Mesodermal cell (in vitro differentiated cells): ENCODE data around the gene CKAP2L.
"Not testable (repeated sequence)": the region's sequence is repeated elsewhere in the genome, so short reads cannot be mapped to it uniquely, and the experiment has no call there.

Experiments used
- H3K27ac ChIP-seq: 2 replicates; pipeline ENCODE4 v1.7.0; 2013; ENCODE audit warnings: mild to moderate bottlenecking, low read depth, low read length, moderate library complexity; ENCODE audit not compliant: severe bottlenecking
- H3K36me3 ChIP-seq: 2 replicates; pipeline ENCODE4 v1.7.1; 2013; ENCODE audit warnings: mild to moderate bottlenecking, low read length, moderate library complexity; ENCODE audit not compliant: control insufficient read depth, insufficient read depth
- H3K4me1 ChIP-seq: one replicate; pipeline ENCODE4 v1.7.1; 2013; ENCODE audit warnings: mild to moderate bottlenecking, low read length; ENCODE audit not compliant: insufficient read depth, control insufficient read depth, poor library complexity, severe bottlenecking
- H3K4me3 ChIP-seq: 2 replicates; pipeline ENCODE4 v1.7.0; 2013; ENCODE audit warnings: low read length, control low read depth, mild to moderate bottlenecking; ENCODE audit not compliant: insufficient read depth, poor library complexity, severe bottlenecking; ENCODE audit errors: extremely low read depth
- H3K9me3 ChIP-seq: 2 replicates; pipeline ENCODE4 v1.7.1; 2013; ENCODE audit warnings: mild to moderate bottlenecking, low read length, moderate library complexity; ENCODE audit not compliant: control insufficient read depth
- WGBS, 2 experiments: methylation state at CpG; one replicate each; pipeline ENCODE4 v1.1.5; 2013; ENCODE audit warnings: missing lambda C conversion rate in 2 of 2; ENCODE audit not compliant: insufficient coverage in 2 of 2; 5-methylcytosine and 5-hydroxymethylcytosine counted together

The CKAP2L gene

DNA sequence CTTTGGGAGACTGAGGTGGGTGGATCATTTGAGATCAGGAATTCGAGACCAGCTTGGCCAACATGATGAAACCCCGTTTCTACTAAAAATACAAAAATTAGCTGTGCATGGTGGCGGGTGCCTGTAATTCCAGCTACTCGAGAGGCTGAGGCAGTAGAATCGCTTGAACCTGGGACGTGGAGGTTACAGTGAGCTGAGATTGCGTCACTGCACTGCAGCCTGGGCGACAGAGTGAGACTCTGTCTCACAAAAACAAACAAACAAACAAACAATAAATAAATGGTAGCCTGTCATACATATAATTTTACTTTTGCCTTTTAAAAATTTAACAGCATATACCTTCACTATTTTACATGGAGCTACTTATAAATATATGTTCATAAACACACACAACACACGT is 57.5 kb downstream of the CKAP2L start:
- H3K4me3 ChIP-seq, H3K9me3 ChIP-seq, H3K27ac ChIP-seq, H3K36me3 ChIP-seq: not testable (repeated sequence)
- WGBS, 2 experiments, result 85 to 95% methylated on average over 5 to 7 of the region's 9 CpGs
- H3K4me1 ChIP-seq, result peaks cover 21% of the 10 kb centered on the region

DNA sequence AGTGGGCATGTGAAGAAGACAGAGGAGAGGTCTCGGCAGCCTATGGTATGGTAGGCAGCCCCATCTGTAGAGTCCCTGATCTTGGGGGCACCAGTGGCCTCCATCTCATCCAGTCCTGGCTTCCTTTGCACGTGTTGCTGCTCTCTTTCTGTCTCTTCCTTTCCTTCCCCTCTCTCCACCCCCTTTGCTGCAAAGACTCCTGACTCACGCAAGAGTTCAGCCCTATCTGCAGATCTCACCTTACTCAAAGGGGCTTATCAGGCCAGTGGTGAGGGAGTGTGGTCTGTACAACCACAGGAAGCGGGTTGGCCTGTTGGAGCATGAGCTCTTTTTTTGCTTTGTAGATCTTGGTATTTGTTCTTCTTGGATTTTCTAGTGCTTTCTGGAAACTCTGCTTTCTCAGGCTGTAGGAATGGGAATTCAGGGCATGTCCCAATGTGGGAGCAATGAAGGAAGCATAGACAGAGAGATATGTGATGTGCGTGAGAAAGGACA is 58.2 kb downstream of the CKAP2L start:
- Histone ChIP-seq H3K9me3 (no peaks in the 10 kb centered on the region), H3K27ac (peak overlapping the region; percentile 64), H3K36me3 (no peaks in the 10 kb centered on the region), H3K4me3 (no peak overlapping the region), H3K4me1 (peaks cover 21% of the 10 kb centered on the region)
- WGBS, 2 experiments, result 59 to 88% methylated on average over 1 to 3 of the region's 5 CpGs

DNA sequence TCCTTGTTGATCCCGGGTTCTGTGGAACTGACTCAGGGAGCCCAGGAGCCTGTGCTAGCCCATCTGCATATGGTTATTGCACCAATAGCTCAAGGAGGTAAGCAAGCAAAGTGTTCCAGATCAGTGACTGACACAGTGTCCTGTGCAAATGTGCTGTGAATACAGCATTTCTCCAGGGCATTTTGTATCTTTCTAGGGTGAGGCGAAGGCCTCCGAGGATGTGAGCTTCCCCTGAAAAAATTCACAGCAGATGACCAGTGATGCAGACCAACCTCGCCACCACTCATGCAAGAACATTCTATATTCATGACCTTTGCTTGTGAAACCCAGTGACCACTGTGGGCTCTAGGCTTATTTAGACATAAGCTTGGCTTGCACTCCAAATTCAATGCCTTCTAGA is 58.8 kb downstream of the CKAP2L start:
- WGBS, 2 experiments, result 95% methylated on average over 4 of the region's 4 CpGs
- no peaks in the 10 kb centered on the region for H3K36me3 ChIP-seq
- no peaks in the 10 kb centered on the region for H3K9me3 ChIP-seq
- H3K27ac ChIP-seq, result no peak overlapping the region
- H3K4me3 ChIP-seq, result no peak overlapping the region
- peaks cover 21% of the 10 kb centered on the region for H3K4me1 ChIP-seq

DNA sequence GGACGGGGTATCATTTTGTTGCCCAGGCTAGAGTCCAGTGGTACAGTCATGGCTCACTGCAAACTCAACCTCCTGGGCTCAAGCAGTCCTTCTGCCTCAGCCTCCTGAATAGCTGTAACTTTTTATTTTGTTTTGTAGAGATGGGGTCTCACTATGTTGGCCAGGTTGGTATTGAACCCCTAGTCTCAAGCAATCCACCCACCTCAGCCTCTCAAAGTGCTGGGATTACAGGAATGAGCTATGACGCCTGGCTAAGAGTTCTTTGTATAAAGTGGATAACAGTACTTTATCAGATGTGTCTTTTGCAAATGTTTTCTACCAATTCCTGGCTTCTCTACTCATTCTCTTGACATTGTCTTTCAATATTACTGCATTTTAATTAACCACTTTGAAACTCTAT is 60.7 kb downstream of the CKAP2L start:
- peaks cover 21% of the 10 kb centered on the region for H3K4me1 ChIP-seq
- no peak overlapping the region for H3K27ac ChIP-seq
- H3K36me3 ChIP-seq, result no peaks in the 10 kb centered on the region
- no peaks in the 10 kb centered on the region for H3K9me3 ChIP-seq
- no peak overlapping the region for H3K4me3 ChIP-seq
- 73% methylated on average over 1 of the region's 2 CpGs; no CpG with 5 or more reads in 1 of the 2 experiments for WGBS, 2 experiments

DNA sequence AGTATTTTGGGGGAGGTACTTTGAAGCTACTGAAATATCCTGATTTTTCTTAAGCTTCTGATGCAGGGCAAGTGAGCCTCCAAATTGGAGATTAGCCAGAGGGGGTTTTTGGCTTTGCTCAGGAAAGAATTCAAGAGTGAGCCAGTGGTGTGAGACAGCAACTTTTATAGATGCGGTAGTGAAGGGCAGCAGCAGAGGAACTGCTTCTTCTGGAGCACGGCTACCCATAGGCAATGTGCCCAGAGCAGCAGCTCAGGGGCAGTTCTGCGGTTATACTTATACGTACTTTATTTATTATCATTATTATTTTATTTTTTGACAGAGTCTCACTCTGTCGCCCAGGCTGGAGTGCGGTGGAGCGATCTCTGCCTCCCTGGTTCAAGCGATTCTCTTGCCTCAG is 63.4 kb downstream of the CKAP2L start:
- Histone ChIP-seq H3K27ac (no peak overlapping the region), H3K4me1 (peaks cover 5% of the 10 kb centered on the region), H3K4me3 (no peak overlapping the region), H3K36me3 (no peaks in the 10 kb centered on the region), H3K9me3 (no peaks in the 10 kb centered on the region)
- 98 to 100% methylated on average over 1 to 6 of the region's 8 CpGs for WGBS, 2 experiments

DNA sequence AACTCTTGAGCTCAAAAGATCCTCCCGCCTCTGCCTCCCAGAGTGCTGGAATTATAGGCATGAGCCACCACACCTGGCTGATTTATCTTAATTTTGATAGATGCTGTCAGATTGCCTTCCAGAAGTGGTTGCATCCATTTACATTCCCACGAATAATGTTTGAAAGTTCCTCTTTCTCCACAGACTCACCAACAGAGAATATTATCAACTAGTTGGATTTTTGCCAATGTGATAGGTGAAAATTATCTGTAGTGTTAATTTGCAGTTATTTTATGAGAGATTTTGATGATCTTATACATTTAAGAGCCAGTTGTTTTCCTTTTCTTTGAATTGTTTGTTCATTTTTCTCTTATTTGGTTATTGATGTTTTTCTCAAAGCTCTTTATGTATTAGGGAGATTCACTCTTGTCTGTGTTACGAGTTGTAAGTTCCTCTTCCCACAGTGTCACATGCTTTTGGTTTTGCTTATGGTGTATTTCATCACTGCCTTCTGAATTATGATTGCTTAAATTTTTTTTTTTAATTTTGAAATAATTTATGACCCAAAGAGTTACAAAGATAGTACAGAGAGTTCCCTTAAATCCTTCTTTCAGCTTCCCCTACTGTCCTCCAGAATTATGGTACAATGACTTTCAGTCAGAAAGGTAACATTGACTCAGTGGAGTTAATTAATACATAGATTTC is 64.3 kb downstream of the CKAP2L start:
- WGBS, 2 experiments, result 100% methylated on average over 1 of the region's 3 CpGs
- H3K27ac ChIP-seq, result no peak overlapping the region
- no peaks in the 10 kb centered on the region for H3K36me3 ChIP-seq
- no peaks in the 10 kb centered on the region for H3K4me1 ChIP-seq
- no peak overlapping the region for H3K4me3 ChIP-seq
- no peaks in the 10 kb centered on the region for H3K9me3 ChIP-seq

DNA sequence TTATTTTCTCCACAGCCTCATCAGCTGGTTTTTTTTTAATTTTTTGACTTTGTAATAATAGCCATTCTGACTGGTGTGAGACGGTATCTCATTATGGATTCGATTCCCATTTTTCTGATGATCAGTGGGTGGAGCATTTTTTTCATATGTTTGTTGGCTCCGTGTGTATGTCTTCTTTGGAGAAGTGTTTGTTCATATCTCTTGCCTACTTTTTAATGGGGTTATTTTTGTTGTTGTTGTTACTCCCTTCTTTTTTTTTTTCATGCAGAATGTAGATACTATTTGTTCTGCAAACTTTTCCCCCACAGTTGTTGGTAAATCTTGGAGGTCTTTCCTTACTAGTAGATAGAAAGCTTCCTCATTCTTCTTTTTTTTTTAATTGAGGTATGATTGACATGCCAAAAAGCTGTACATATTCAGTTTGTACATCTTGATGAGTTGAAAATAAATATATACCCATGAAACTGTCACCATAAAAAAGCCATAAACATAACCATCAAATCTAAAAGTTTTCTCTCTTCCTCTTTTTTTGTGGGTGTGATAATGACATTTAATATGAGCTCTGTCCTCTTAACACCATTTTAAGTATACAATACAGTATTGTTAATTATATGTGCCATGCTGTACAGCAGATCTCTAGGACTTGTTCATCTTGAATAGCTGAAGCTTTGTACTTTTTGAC is 65.4 kb downstream of the CKAP2L start:
- no peak overlapping the region for H3K27ac ChIP-seq

DNA sequence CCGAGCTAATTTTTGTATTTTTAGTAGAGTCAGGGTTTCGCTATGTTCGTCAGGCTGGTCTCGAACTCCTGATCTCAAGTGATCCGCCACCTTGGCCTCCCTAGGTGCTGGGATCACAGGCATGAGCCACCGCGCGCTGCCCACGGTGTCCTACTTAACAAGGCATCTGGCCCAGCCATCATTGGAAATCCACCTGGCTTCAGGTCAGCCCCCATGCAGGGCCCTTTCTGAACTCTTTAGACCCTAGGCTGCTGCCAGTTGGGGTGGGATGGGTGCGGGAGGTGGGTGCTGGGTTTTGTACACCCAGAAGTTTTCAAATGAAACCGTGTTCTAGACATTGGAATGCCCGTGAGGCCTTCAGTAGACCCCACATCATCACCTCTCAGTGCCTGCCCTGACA is 70.2 kb downstream of the CKAP2L start:
- peaks cover 14% of the 10 kb centered on the region for H3K4me1 ChIP-seq
- no peak overlapping the region for H3K27ac ChIP-seq
- no peaks in the 10 kb centered on the region for H3K9me3 ChIP-seq
- H3K4me3 ChIP-seq, result no peak overlapping the region
- H3K36me3 ChIP-seq, result no peaks in the 10 kb centered on the region
- WGBS, 2 experiments, result 95 to 97% methylated on average over 9 to 11 of the region's 12 CpGs

More for the DNA sequence above, 65.4 kb downstream of the CKAP2L start:
- 90 to 100% methylated on average over 2 of the region's 3 CpGs for WGBS, 2 experiments
- no peaks in the 10 kb centered on the region for H3K4me1 ChIP-seq
- no peaks in the 10 kb centered on the region for H3K9me3 ChIP-seq
- H3K36me3 ChIP-seq, result no peaks in the 10 kb centered on the region
- H3K4me3 ChIP-seq, result no peak overlapping the region

DNA sequence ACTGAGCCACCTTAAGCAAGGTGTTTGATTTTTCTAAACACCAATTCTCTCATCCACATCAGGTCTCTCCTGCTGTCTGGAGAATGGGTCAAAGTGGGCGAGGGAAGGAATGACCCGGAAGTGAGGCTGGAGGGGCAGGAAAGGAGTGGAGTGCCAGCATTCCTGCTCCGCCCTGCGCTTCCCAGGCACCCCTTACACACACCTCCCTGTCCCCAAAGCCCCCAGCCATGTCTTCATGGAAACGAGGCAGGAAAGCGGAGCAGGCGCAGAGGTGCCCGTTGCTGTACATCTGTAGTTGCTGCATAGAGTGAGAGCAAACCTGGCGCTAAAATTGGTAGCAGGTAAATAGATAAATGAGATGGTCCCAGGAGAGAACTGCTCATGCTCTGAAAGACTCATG is 70.8 kb downstream of the CKAP2L start:
- H3K27ac ChIP-seq, result no peak overlapping the region
- 90 to 94% methylated on average over 4 to 5 of the region's 9 CpGs for WGBS, 2 experiments
- H3K9me3 ChIP-seq, result no peaks in the 10 kb centered on the region

DNA sequence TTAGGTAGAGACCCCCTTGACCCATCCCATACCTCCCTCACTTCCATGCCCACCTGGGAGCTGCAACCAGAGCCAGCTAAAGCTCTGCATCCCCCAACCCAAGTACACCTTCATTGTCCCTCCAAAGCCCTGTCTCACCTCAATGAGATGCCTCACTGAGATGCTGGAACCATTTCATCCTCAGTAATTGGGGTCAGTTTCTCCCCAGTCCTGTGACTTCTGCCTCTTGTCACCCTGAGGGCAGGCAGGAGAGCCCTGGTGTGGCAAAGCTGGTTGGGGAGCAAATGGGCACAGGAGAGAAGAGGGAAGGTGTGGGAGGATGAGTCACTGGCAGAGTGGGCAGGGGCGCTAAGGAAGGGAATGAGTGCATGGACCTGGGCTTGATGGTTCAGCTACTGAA is 71.5 kb downstream of the CKAP2L start:
- Histone ChIP-seq H3K9me3 (no peaks in the 10 kb centered on the region), H3K4me3 (no peak overlapping the region), H3K4me1 (peaks cover 20% of the 10 kb centered on the region), H3K36me3 (no peaks in the 10 kb centered on the region), H3K27ac (peak overlapping the region; percentile 26)
- 100% methylated on average over 1 of the region's 1 CpG for WGBS, 2 experiments

More for the DNA sequence above, 70.8 kb downstream of the CKAP2L start:
- Histone ChIP-seq H3K4me1 (peaks cover 14% of the 10 kb centered on the region), H3K36me3 (no peaks in the 10 kb centered on the region), H3K4me3 (no peak overlapping the region)

DNA sequence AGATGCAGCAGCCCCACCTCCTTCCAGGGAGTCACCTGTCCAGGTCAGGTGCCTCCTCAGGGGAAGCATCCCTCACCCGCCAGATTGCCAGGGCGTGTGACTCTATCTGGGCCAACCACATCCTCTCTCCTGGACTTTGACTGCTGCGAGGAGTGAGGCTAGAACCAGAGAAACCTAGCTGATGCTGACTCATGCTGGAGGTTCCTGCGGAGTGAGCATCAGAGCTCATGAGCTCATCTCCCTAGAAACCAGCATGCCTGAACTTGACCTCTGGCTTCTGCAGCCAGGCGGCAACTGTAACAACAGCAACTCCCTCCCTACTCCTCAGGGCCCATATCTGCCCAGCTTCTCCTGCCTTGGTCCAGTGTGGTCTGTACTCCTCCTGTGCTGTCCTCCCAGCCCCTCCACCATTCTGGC is 71.9 kb downstream of the CKAP2L start:
- no peak overlapping the region for H3K4me3 ChIP-seq
- H3K36me3 ChIP-seq, result no peaks in the 10 kb centered on the region
- peaks cover 23% of the 10 kb centered on the region for H3K4me1 ChIP-seq
- 40 to 60% methylated on average over 3 to 5 of the region's 5 CpGs for WGBS, 2 experiments
- H3K27ac ChIP-seq, result peak overlapping the region; percentile 26
- H3K9me3 ChIP-seq, result no peaks in the 10 kb centered on the region
